A549 (cell line): ENCODE data around the gene OSCAR. TPM values are rescaled to one million over a fixed set of nuclear protein-coding genes. Genes with fewer than 3 reads are reported as not detected.
A peak's percentile ranks its signal among the peaks of the same experiment; 100 is the strongest.

Experiments used
- ATAC-seq, 2 experiments: fragments of 200-7000 bp in 1 of 2; fragments of >200 bp in 1 of 2; cut with Nextera tagmentation in 1 of 2; cut with Tn5 transposase in 1 of 2; 3 replicates each; pipeline versions ENCODE4 v1.8.0 to v1.9.1; 2018 to 2020; ENCODE audit warnings: mild to moderate bottlenecking in 1 of 2, moderate library complexity in 1 of 2
- CTCF ChIA-PET: fragments of 300-600 bp; sonication (Branson Sonifier 250); formaldehyde crosslinking; extraction: SDS; loops from one replicate; lab custom pipeline; 2021; ENCODE audit warnings: antibody characterized with exemption, inconsistent platforms; lab: Yijun Ruan, JAX
- POLR2A ChIA-PET: fragments of 350-600 bp; formaldehyde crosslinking; extraction: SDS; loops from one replicate; lab custom pipeline; 2021; ENCODE audit warnings: antibody characterized with exemption, inconsistent platforms; lab: Yijun Ruan, JAX
- DNase-seq, 2 experiments: peaks; one replicate each; pipeline versions ENCODE4 v3.0.0 to v3.0.0-alpha.2; 2011 to 2016; ENCODE audit warnings: low read depth in 1 of 2, low spot score in 1 of 2
- FAIRE-seq: peaks from 2 replicates; lab custom pipeline; 2011; peaks lifted over from hg19 to GRCh38; lab: Jason Lieb, UNC
- H3K27ac ChIP-seq, 2 experiments: fragments of >200 bp; sonication (Bioruptor Twin); formaldehyde crosslinking; 3 replicates each; pipeline ENCODE4 v1.5.1; 2016 to 2017
- H3K4me1 ChIP-seq: fragments of >200 bp; sonication (Bioruptor Twin); formaldehyde crosslinking; 3 replicates; pipeline ENCODE4 v1.6.1; 2016
- H3K4me2 ChIP-seq: fragments of >200 bp; sonication (Bioruptor Twin); formaldehyde crosslinking; 3 replicates; pipeline ENCODE4 v1.6.1; 2016
- H3K4me3 ChIP-seq: fragments of >200 bp; sonication (Bioruptor Twin); formaldehyde crosslinking; 3 replicates; pipeline ENCODE4 v1.5.1; 2016
- H3K9me3 ChIP-seq: fragments of >200 bp; sonication (Bioruptor Twin); formaldehyde crosslinking; 3 replicates; pipeline ENCODE4 v1.6.1; 2016
- CBX8 ChIP-seq: fragments of 200-600 bp; sonication (generic); IDR thresholded peaks from 2 replicates; pipeline ENCODE4 v1.6.1; 2016
- CHD2 ChIP-seq: fragments of 150-350 bp; IDR thresholded peaks from 2 replicates; pipeline ENCODE4 v1.6.1; 2014; ENCODE audit warnings: low read length; ENCODE audit not compliant: partially characterized antibody
- ESRRA ChIP-seq: fragments of 150-350 bp; IDR thresholded peaks from 2 replicates; pipeline ENCODE4 v1.6.1; 2014; ENCODE audit warnings: mild to moderate bottlenecking, low read length, borderline replicate concordance
- MAX ChIP-seq: IDR thresholded peaks from 2 replicates; pipeline ENCODE4 v1.6.1; 2012
- PBX3 ChIP-seq: IDR thresholded peaks from 2 replicates; pipeline ENCODE4 v1.6.1; 2012
- POLR2A ChIP-seq: IDR thresholded peaks from 2 replicates; pipeline ENCODE4 v1.6.1; 2012; ENCODE audit warnings: mild to moderate bottlenecking, low read length
- POLR2AphosphoS2 ChIP-seq: conservative IDR thresholded peaks from 2 replicates; pipeline ENCODE4 v1.6.1; 2012; ENCODE audit warnings: low read length, improper control_type of control experiment, inconsistent platforms
- RAD21 ChIP-seq, 2 experiments: fragments of >200 bp in 1 of 2; sonication (Bioruptor Twin) in 1 of 2; formaldehyde crosslinking in 1 of 2; IDR thresholded peaks in 1 of 2; conservative IDR thresholded peaks in 1 of 2; 2 replicates in 1 of 2; 3 replicates in 1 of 2; pipeline ENCODE4 v1.6.1; 2012 to 2018; ENCODE audit warnings: inconsistent platforms in 1 of 2
- REST ChIP-seq: fragments of 200-600 bp; sonication (generic); IDR thresholded peaks from 2 replicates; pipeline ENCODE4 v1.6.1; 2016; ENCODE audit warnings: antibody characterized with exemption, mild to moderate bottlenecking, moderate library complexity
- RFX5 ChIP-seq: fragments of 450-650 bp; IDR thresholded peaks from 2 replicates; pipeline ENCODE4 v1.7.1; 2014; ENCODE audit warnings: antibody characterized with exemption, mild to moderate bottlenecking, moderate library complexity
- USF2 ChIP-seq: fragments of 450-650 bp; IDR thresholded peaks from 2 replicates; pipeline ENCODE4 v1.6.1; 2014; ENCODE audit warnings: antibody characterized with exemption
- WGBS: methylation state at CpG from one replicate; pipeline ENCODE4 v1.1.6; 2017; ENCODE audit errors: missing lambda C conversion rate; 5-methylcytosine and 5-hydroxymethylcytosine counted together
- polyA plus RNA-seq, 4 experiments: library from polyadenylated mRNA; depleted of rRNA in 3 of 4; stranded (reverse); fragments of >200 nt; fragmentation: RNase III in 1 of 4; extraction: RNeasy Plus Mini Kit Qiagen cat#74134 plus additional on column Dnase treatment in 1 of 4; gene quantifications; 2 replicates in 3 of 4; 3 replicates in 1 of 4; pipeline ENCODE4 v1.2.3, GENCODE V29; 2011 to 2017

The OSCAR gene
- polyA plus RNA-seq, 2 of the 4 experiments (the other 2 are of a cell fraction), result 0.26 to 0.28 TPM

- DNase-seq (peak; percentile 100), FAIRE-seq (peak; percentile 99), ATAC-seq (peak; percentile 79 to 92)
- no peaks in the 10 kb centered on the region for H3K9me3 ChIP-seq
- peak overlapping the region; percentile 84 for H3K4me3 ChIP-seq
- POLR2A ChIA-PET, result interaction anchor here (0.6 to 3.4 kb wide), 28 partner anchors 8 to 1516 kb away, joined by 3 to 51 read pairs (median 6); partner anchors contain the start of genes LENG1, LENG8, MBOAT7 and MYADM
- peaks cover 15% of the 10 kb centered on the region; the same call in 2 of the 3 replicates for H3K4me1 ChIP-seq
- CTCF ChIA-PET, result interaction anchor here (0.7 to 2.8 kb wide), 11 partner anchors 12 to 260 kb away, joined by 3 to 9 read pairs (median 4); partner anchors contain the start of gene LENG1
- under 1% methylated on average over 44 of the region's 46 CpGs for WGBS
- TF ChIP-seq RAD21 (conservative IDR thresholded peaks at IDR 0.05 in 1 of 2, IDR thresholded peaks at IDR 0.05 in 1 of 2), result no peak
- TF ChIP-seq POLR2A, result peak; percentile 69
- peak; percentile 32; the same call in 1 of the 2 replicates for TF ChIP-seq REST
- TF ChIP-seq PBX3, result peak; percentile 97
- peak; percentile 26 for TF ChIP-seq MAX
- TF ChIP-seq CHD2, result peak; percentile 7
- TF ChIP-seq RFX5, result peak; percentile 85; the same call in 1 of the 2 replicates
- no peak for TF ChIP-seq ESRRA
- TF ChIP-seq USF2, result no peak
- peak overlapping the region; percentile 94 to 95 for H3K27ac ChIP-seq
- peak overlapping the region; percentile 94 for H3K4me2 ChIP-seq
Measured at GRCh38 chr19:54136864-54137698, 36.5 kb upstream of the OSCAR start.

- POLR2A ChIA-PET, result interaction anchor here (0.8 to 3.4 kb wide), 16 partner anchors 12 to 312 kb away, joined by 3 to 51 read pairs (median 10); partner anchors contain the start of genes LENG1, LENG8, MBOAT7 and MYADM
- TF ChIP-seq POLR2AphosphoS2, result 0 out of 2 replicates have a peak, but pooled peaks have one; percentile 27
- no peak for TF ChIP-seq CBX8
- 27% methylated on average over 30 of the region's 30 CpGs for WGBS
- ATAC-seq, result peak; percentile 1 to 6; a peak in 4 of 6 replicates
- CTCF ChIA-PET, result interaction anchor here (0.7 to 1.4 kb wide), 5 partner anchors 13 to 260 kb away, joined by 3 to 4 read pairs (median 4); partner anchors contain the start of gene LENG1
- peak; percentile 28 for FAIRE-seq
- no peak for DNase-seq
- peak overlapping the region; percentile 46 for H3K4me3 ChIP-seq
- no peaks in the 10 kb centered on the region for H3K9me3 ChIP-seq
- H3K27ac ChIP-seq, result peak overlapping the region; percentile 24 to 67; a peak in 5 of 6 replicates
- peak overlapping the region; percentile 94 for H3K4me2 ChIP-seq
- H3K4me1 ChIP-seq, result peaks cover 15% of the 10 kb centered on the region; the same call in 2 of the 3 replicates
Measured at GRCh38 chr19:54136086-54136863, 35.7 kb upstream of the OSCAR start.
